ENCODE data around the gene ZNF502. TPM values are rescaled to one million over a fixed set of nuclear protein-coding genes. Genes with fewer than 3 reads are reported as not detected.

ZNF502 gene
- total and polyA plus RNA-seq, 2 of the 13 experiments (the other 11 are each of a cell fraction or from before 2014, with no cell fraction given), result not detected

- TF ChIP-seq TRAFD1 (CRISPR knock-in tag; IDR thresholded peaks at IDR 0.05; ENCODE audit: borderline replicate concordance) (no peak), CSRNP1 (CRISPR knock-in tag; IDR thresholded peaks at IDR 0.05) (no peak), MTF1 (CRISPR knock-in tag; IDR thresholded peaks at IDR 0.05) (no peak), XBP1 (CRISPR knock-in tag; IDR thresholded peaks at IDR 0.05) (peak; percentile 75; the same call in 1 of the 2 replicates), ZFP37 (CRISPR knock-in tag; IDR thresholded peaks at IDR 0.05; ENCODE audit: borderline replicate concordance) (0 out of 2 replicates have a peak, but pooled peaks have one; percentile 25), TGIF2 (CRISPR knock-in tag; IDR thresholded peaks at IDR 0.05) (peak; percentile 58; the same call in 1 of the 2 replicates), ZNF713 (CRISPR knock-in tag; IDR thresholded peaks at IDR 0.05) (no peak), TAF1 (CRISPR knock-in tag; IDR thresholded peaks at IDR 0.05) (peak; percentile 85), ZNF224 (CRISPR knock-in tag; IDR thresholded peaks at IDR 0.05) (0 out of 2 replicates have a peak, but pooled peaks have one; percentile 61), E2F2 (CRISPR knock-in tag; IDR thresholded peaks at IDR 0.05; ENCODE audit: borderline replicate concordance) (no peak), ZNF503 (CRISPR knock-in tag; IDR thresholded peaks at IDR 0.05) (peak; percentile 62; the same call in 1 of the 2 replicates)
- TF ChIP-seq, protein P1, sequence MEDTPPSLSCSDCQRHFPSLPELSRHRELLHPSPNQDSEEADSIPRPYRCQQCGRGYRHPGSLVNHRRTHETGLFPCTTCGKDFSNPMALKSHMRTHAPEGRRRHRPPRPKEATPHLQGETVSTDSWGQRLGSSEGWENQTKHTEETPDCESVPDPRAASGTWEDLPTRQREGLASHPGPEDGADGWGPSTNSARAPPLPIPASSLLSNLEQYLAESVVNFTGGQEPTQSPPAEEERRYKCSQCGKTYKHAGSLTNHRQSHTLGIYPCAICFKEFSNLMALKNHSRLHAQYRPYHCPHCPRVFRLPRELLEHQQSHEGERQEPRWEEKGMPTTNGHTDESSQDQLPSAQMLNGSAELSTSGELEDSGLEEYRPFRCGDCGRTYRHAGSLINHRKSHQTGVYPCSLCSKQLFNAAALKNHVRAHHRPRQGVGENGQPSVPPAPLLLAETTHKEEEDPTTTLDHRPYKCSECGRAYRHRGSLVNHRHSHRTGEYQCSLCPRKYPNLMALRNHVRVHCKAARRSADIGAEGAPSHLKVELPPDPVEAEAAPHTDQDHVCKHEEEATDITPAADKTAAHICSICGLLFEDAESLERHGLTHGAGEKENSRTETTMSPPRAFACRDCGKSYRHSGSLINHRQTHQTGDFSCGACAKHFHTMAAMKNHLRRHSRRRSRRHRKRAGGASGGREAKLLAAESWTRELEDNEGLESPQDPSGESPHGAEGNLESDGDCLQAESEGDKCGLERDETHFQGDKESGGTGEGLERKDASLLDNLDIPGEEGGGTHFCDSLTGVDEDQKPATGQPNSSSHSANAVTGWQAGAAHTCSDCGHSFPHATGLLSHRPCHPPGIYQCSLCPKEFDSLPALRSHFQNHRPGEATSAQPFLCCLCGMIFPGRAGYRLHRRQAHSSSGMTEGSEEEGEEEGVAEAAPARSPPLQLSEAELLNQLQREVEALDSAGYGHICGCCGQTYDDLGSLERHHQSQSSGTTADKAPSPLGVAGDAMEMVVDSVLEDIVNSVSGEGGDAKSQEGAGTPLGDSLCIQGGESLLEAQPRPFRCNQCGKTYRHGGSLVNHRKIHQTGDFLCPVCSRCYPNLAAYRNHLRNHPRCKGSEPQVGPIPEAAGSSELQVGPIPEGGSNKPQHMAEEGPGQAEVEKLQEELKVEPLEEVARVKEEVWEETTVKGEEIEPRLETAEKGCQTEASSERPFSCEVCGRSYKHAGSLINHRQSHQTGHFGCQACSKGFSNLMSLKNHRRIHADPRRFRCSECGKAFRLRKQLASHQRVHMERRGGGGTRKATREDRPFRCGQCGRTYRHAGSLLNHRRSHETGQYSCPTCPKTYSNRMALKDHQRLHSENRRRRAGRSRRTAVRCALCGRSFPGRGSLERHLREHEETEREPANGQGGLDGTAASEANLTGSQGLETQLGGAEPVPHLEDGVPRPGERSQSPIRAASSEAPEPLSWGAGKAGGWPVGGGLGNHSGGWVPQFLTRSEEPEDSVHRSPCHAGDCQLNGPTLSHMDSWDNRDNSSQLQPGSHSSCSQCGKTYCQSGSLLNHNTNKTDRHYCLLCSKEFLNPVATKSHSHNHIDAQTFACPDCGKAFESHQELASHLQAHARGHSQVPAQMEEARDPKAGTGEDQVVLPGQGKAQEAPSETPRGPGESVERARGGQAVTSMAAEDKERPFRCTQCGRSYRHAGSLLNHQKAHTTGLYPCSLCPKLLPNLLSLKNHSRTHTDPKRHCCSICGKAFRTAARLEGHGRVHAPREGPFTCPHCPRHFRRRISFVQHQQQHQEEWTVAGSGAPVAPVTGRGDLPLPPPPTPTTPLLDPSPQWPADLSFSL (CRISPR knock-in tag; IDR thresholded peaks at IDR 0.05), result no peak
Observed at GRCh38 chr3:44729384-44729910, 17.0 kb downstream of the ZNF502 start, which contains the start of gene ZNF501 (continued).

All from HepG2 (cell line).